Heart left ventricle (tissue), 13 donors: Measurements from ENCODE around the gene DHX35.

Experiments
- CTCF ChIP-seq, 12 donors: fragments of 200-600 bp; sonication (generic) in 4 of 12; IDR thresholded peaks; one replicate each; pipeline versions ENCODE4 v1.5.0 to v1.8.0; 2018 to 2022; ENCODE audit warnings: antibody characterized with exemption in 12 of 12, mild to moderate bottlenecking in 5 of 12
- POLR2A ChIP-seq, 2 donors: fragments of 450-650 bp; IDR thresholded peaks; one replicate each; pipeline ENCODE4 v1.6.1; 2017; ENCODE audit warnings: antibody characterized with exemption in 2 of 2, mild to moderate bottlenecking in 2 of 2, moderate library complexity in 2 of 2
- donor health status: ischemic (EF 13 %, LVEDD 7.1; RV severe dilation, severe dysfunction).
- donor health status: DM: no; HTN: yes; CAD: no.
- donor health status: DM: no; HTN: no; CAD: no.
- donor health status: ischemic (EF 25% LVEDD 6.9; RV normal size, moderate dysfunction).
- donor health status: ischemic (EF 25% LVEDD 5.7; RV mildly dilated, moderate dysfunction).
- donor health status: ischemic (EF 35%, LVEDD 5.7; RV mildly dilated, moderate dysfunction).
- donor health status: nonischemic (EF 11% LVEDD 7.7; RV severe dilation, severe dysfunction).
- donor health status: DM: yes; HTN: yes; CAD: no.
- donor health status: PGD.
- donor health status: ischemic (EF 29% LVEDD 5.4; RV normal size, mild dysfunction).
- donor health status: nonischemic (EF 23%, LVEDD 6.1; RV moderate dilation, normal function).

DNA sequence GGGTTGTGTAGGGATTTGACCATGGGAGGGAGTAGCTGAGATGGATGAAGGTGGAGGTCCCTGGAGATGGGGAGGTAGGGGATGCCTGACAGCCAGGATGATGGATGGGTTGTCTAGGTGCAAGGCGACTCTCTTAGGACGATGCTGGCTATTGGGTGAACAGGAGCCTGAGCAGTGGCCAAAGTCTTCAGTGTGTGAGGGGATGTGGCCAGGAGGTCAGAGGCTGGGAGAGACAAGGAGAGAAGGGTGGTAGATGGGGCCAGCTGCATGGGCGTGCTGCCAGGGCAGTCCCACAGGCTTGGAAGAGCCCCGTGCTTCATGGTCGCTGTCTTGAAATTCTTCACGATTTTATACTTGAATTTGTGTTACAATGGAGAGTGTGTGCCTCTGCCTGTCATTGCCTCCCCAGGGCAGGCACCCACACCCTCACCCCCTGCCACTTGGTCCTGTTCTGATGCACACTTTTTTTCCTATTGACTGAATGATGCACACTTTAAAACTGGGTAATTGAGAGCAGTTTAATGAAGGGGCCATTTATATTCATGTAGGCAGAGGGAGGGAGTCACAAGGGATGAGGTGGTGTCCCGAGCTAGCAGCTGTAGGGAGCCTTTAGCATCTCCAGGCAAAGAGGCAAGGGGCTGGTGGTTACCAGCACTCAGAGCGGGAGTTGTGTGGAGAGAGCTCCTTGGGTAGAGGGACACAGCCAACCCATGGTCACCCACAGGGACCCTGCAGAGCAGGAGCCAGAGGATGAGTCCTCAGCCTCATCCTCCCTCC is 120.7 kb downstream of the DHX35 start:
- TF ChIP-seq CTCF (IDR thresholded peaks at IDR 0.05) (no peak), POLR2A (IDR thresholded peaks at IDR 0.05) (no peak)
